ENCODE data around the gene CDH4.

CDH4 gene

GRCh38 chr20:61643656-61644377 lies 391.8 kb downstream of the CDH4 start:
- TF ChIP-seq POLR2AphosphoS5 (IDR thresholded peaks at IDR 0.05; ENCODE audit: low read depth, low read length) (no peak), SIN3A (IDR thresholded peaks at IDR 0.05; ENCODE audit: borderline replicate concordance, insufficient read depth, low read length) (no peak), REST (IDR thresholded peaks at IDR 0.05; ENCODE audit: insufficient read depth in 1 of 2, low read depth in 2 of 2, low read length in 2 of 2) (no peak), FOXP2 (optimal IDR thresholded peaks at IDR 0.05; ENCODE audit: borderline replicate concordance, extremely low read depth, extremely low read length, insufficient read depth) (no peak), TAF1 (IDR thresholded peaks at IDR 0.05; ENCODE audit: borderline replicate concordance, insufficient read depth, low read length) (no peak)

- no peak for TF ChIP-seq REST (IDR thresholded peaks at IDR 0.05; ENCODE audit: insufficient read depth in 1 of 2, low read depth in 2 of 2, low read length in 2 of 2)
- TF ChIP-seq SIN3A (IDR thresholded peaks at IDR 0.05; ENCODE audit: borderline replicate concordance, insufficient read depth, low read length), result no peak
- no peak for TF ChIP-seq FOXP2 (optimal IDR thresholded peaks at IDR 0.05; ENCODE audit: borderline replicate concordance, extremely low read depth, extremely low read length, insufficient read depth)
- no peak for TF ChIP-seq POLR2AphosphoS5 (IDR thresholded peaks at IDR 0.05; ENCODE audit: low read depth, low read length)
- TF ChIP-seq TAF1 (IDR thresholded peaks at IDR 0.05; ENCODE audit: borderline replicate concordance, insufficient read depth, low read length), result no peak
Measured at GRCh38 chr20:61644378-61645076, 392.5 kb downstream of the CDH4 start.

GRCh38 chr20:61645732-61646131 lies 393.7 kb downstream of the CDH4 start:
- TF ChIP-seq REST (IDR thresholded peaks at IDR 0.05; ENCODE audit: insufficient read depth in 1 of 2, low read depth in 2 of 2, low read length in 2 of 2) (no peak), POLR2AphosphoS5 (IDR thresholded peaks at IDR 0.05; ENCODE audit: low read depth, low read length) (no peak)

- TF ChIP-seq TAF1 (IDR thresholded peaks at IDR 0.05; ENCODE audit: borderline replicate concordance, insufficient read depth, low read length) (no peak), REST (IDR thresholded peaks at IDR 0.05; ENCODE audit: insufficient read depth in 1 of 2, low read depth in 2 of 2, low read length in 2 of 2) (no peak), POLR2AphosphoS5 (IDR thresholded peaks at IDR 0.05; ENCODE audit: low read depth, low read length) (no peak), SIN3A (IDR thresholded peaks at IDR 0.05; ENCODE audit: borderline replicate concordance, insufficient read depth, low read length) (no peak), FOXP2 (optimal IDR thresholded peaks at IDR 0.05; ENCODE audit: borderline replicate concordance, extremely low read depth, extremely low read length, insufficient read depth) (no peak)
Measured at GRCh38 chr20:61646453-61646852, 394.4 kb downstream of the CDH4 start.

Data from PFSK-1 (cell line).